ENCODE results near the gene STYXL1. TPM values are rescaled to one million over a fixed set of nuclear protein-coding genes. Genes with fewer than 3 reads are reported as not detected.

Gene STYXL1
- total RNA-seq, 2 donors from 2014 or later, result 31.0 to 31.1 TPM

DNA sequence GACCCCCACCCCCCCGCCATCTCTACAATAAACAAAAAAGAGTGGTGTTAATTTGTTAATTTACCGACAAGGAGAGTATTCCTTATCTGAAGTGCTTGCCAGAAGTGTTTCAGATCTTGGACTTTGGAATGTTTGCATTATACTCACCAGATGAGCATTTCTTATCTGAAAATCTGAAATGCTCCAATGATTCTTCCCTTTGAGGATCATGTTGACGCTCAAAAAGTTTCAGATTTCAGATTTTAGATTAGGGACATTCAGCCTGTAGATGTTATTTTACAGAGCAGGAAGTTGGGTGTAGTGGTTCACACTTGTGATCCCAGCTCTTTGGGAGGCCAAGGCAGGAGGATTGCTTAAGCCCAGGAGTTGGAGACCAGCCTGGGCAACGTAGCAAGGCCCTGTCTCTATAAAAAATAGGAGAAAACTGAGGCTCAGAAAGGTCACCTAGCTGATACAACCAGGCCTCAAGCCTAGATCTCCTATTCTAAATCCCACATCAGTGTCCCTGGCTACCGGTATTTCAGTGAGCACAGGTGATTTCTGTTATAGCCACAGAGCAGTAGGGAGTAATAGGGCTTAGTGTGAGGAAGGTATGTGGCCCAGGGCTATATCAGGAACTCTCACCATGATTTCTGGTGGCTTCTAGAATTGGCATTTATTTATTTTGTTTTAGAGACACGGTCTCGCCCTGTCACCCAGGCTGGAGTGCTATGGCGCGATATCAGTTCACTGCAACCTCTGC, 88.8 kb downstream of the STYXL1 start:
- H3K4me1 Mint-ChIP-seq, result no peaks in the 10 kb centered on the region
- H3K27ac Mint-ChIP-seq, result no peak overlapping the region
- ATAC-seq (replicated peaks), result no peak
- H3K9me3 Mint-ChIP-seq, result no peaks in the 10 kb centered on the region
- H3K4me3 Mint-ChIP-seq, result no peak overlapping the region
- H3K27me3 Mint-ChIP-seq, result no peaks in the 10 kb centered on the region
- H3K36me3 Mint-ChIP-seq (ENCODE audit: low read depth), result peaks cover 35% of the 10 kb centered on the region

DNA sequence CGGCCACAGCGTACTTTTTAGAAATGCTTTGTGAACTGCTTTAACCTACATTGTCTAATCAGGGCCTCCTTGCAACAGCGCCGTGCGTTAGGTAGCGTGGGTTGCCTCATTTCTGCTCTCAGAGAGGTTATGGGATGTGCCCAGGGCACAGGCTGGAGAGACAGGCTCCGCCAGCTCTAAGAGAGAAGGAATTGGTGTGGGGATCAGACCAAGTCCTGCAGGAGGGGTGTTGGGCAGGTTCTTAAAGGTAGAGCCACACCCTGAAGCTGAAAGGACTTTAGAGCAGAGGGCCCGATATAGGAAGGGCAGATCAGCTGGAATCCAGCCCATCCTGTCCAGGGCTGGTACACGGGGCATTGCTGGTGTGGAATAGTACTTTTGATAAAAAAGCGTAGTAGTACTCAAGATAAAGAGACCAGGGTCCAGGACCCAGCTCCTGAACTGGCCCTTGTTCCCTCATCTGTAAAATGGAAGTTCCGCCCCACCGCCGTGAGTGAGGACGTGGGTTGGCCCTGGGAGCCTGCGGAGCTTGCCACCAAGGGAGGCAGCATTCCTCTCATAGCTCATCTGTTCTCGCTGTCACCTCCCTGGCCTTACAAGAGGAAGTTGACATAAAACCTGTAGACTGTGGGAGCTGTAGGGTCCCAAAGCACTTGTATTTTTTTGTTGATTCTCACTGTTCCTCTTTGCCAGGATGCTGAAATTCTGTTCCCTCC, 90.6 kb downstream of the STYXL1 start:
- Mint-ChIP-seq H3K27me3 (no peaks in the 10 kb centered on the region), H3K4me1 (no peaks in the 10 kb centered on the region), H3K4me3 (no peak overlapping the region), H3K27ac (no peak overlapping the region), H3K9me3 (no peaks in the 10 kb centered on the region), H3K36me3 (ENCODE audit: low read depth) (peaks cover 33% of the 10 kb centered on the region)
- ATAC-seq (replicated peaks), result no peak

DNA sequence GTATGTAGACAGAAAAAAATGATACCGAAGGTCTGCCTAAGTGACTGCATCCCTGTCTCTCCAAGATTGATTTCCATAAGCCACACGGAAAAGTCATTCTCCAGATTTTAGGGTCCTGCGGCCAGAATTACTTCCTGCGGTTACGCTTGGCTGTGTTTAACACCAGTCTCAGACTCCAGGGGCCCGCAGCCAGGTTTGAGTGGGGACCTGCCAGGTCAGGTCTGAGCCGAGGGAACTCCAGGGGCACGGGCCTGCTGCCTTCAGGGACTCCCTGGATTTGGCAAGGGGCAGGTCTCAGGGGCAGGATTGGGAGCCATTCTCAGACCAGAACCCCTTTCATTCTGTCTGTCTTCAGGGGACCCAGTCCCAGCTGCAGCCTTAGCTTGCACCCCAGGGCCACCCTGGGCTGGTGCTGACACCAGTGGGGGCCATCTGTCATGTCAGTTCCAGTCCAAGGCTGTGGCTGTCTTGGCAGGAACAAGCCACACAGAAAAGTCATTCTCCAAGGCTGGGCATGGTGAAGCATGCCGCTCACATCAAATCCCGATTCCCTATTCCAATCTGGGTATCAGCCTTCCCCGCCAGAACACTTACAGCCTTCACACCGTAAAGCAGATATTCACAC, 92.4 kb downstream of the STYXL1 start:
- Mint-ChIP-seq H3K4me3 (no peak overlapping the region), H3K27me3 (no peaks in the 10 kb centered on the region), H3K36me3 (ENCODE audit: low read depth) (peaks cover 28% of the 10 kb centered on the region), H3K9me3 (no peaks in the 10 kb centered on the region), H3K4me1 (no peaks in the 10 kb centered on the region), H3K27ac (no peak overlapping the region)
- ATAC-seq (replicated peaks), result no peak

DNA sequence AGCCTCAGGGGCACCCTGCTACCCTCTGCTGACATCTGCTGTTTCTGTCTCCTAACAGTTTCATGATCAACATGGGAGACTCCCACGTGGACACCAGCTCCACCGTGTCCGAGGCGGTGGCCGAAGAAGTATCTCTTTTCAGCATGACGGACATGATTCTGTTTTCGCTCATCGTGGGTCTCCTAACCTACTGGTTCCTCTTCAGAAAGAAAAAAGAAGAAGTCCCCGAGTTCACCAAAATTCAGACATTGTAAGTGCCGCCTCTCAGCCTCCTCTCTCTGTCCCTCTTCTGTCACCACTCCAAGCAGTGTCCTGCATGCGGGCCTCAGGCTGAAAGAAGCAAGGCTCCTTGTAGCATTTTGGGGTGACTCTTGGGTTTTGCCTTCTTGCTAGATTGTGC, 93.9 kb downstream of the STYXL1 start:
- H3K36me3 Mint-ChIP-seq (ENCODE audit: low read depth), result peaks cover 28% of the 10 kb centered on the region
- no peak overlapping the region for H3K4me3 Mint-ChIP-seq
- H3K27ac Mint-ChIP-seq, result no peak overlapping the region
- H3K9me3 Mint-ChIP-seq, result no peaks in the 10 kb centered on the region
- peaks cover 1% of the 10 kb centered on the region for H3K4me1 Mint-ChIP-seq
- no peaks in the 10 kb centered on the region for H3K27me3 Mint-ChIP-seq
- no peak for ATAC-seq (replicated peaks)

DNA sequence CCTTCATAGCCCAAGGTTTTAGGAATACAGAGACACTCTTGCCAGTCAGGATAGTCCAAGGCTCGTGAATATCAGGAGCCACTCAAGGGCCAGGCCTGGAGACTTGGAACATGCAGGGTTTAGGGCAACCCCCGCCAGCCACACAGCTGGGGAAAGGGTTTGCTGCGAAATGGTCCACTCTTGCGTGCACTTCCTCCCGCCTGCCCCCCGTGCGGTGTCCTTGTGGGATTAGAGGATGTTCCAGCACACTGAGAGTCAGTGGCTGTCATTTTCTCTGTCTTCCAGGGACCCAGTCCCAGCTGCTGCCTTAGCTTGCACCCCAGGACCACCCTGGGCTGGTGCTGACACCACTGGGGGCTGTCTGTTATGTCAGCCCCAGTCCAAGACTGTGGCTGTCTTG, 94.4 kb downstream of the STYXL1 start:
- H3K36me3 Mint-ChIP-seq (ENCODE audit: low read depth), result peaks cover 28% of the 10 kb centered on the region
- H3K27me3 Mint-ChIP-seq, result no peaks in the 10 kb centered on the region
- H3K9me3 Mint-ChIP-seq, result no peaks in the 10 kb centered on the region
- no peak for ATAC-seq (replicated peaks)
- no peak overlapping the region for H3K27ac Mint-ChIP-seq
- peaks cover 6% of the 10 kb centered on the region for H3K4me1 Mint-ChIP-seq
- no peak overlapping the region for H3K4me3 Mint-ChIP-seq

DNA sequence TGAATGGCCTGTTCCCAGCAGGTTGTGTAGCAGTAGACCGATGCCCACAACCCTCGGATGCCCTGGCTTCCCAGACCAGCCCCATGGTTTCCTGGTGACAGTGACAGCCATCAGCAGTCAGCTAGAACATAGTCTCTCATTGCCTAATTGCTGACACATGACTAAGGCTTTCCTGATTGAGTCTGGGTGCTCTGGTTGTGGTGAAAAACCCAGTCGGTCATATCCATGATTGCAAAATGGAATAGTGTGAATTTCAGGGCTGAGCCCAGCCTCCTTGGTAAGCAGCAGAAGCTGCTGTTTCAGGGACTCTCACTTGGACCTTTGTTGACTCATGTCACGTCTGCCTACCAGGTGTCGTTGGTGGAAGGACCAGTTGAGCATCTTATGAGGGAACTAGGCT, 96.3 kb downstream of the STYXL1 start:
- Mint-ChIP-seq H3K27ac (no peak overlapping the region), H3K4me3 (no peak overlapping the region), H3K9me3 (no peaks in the 10 kb centered on the region), H3K36me3 (ENCODE audit: low read depth) (peaks cover 16% of the 10 kb centered on the region), H3K27me3 (no peaks in the 10 kb centered on the region), H3K4me1 (peaks cover 8% of the 10 kb centered on the region)
- no peak for ATAC-seq (replicated peaks)

DNA sequence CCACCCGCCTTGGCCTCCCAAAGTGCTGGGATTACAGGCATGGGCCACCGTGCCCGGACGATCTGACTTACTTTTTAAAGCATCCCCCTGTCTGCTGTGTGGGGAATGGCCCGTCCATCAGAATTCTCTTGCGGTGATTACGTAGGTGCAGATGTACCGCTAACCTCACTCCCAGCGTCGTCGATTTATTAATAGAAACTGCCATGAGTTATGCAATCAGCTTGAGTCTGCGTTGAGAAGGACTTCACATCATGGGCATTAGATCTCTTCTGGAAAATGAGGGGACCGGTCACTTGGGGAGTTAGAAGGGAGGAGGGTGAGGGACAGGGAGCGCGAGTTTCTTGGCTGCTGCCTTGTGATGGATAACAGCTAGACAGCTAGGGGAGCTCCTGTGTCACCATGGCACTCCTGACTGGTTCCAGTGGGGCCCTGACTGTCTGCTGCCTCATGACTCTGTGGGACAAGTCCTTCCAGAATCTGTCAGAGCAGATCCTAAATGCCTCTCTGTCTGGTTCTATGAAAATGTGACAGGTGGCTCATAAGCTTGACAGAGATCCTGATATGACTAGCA, 97.6 kb downstream of the STYXL1 start:
- Mint-ChIP-seq H3K4me1 (peaks cover 8% of the 10 kb centered on the region), H3K4me3 (no peak overlapping the region), H3K9me3 (no peaks in the 10 kb centered on the region), H3K27ac (peak overlapping the region; percentile 25), H3K27me3 (no peaks in the 10 kb centered on the region), H3K36me3 (ENCODE audit: low read depth) (peaks cover 8% of the 10 kb centered on the region)
- ATAC-seq (replicated peaks), result no peak

DNA sequence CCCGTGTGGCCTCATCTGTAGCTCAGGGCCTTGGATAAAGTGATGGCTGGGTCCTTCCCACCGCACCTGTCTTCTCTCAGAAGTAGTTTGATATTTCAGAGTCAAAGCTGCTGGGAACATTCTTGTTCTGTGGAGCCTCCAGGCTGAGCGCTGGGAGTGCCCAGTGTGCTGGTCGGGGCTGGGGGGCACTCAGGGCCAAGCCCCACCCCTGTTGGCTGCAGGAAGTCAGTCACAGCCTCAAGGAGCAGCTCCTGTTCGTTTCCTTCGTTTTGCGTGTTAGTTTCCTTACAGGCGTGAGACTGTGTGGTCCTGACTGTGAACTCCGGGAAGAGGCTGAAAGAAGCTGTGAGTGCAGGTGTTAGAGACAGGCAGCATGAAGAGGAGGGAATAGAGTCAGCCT, 99.6 kb downstream of the STYXL1 start:
- Mint-ChIP-seq H3K4me1 (peaks cover 13% of the 10 kb centered on the region), H3K27ac (peak overlapping the region; percentile 47), H3K27me3 (no peaks in the 10 kb centered on the region), H3K4me3 (no peak overlapping the region), H3K36me3 (ENCODE audit: low read depth) (no peaks in the 10 kb centered on the region), H3K9me3 (no peaks in the 10 kb centered on the region)
- no peak for ATAC-seq (replicated peaks)

Other genes starting within 250 kb of the STYXL1 start
- gene CCL24, start 234.2 kb downstream of the STYXL1 start, total RNA-seq, result not detected
- 10 to 100 TPM; 16.5 to 19.3 TPM for gene RHBDD2, start 169.0 kb downstream of the STYXL1 start, total RNA-seq
- 10 to 100 TPM; 24.4 to 53.7 TPM for gene POR, start 132.8 kb downstream of the STYXL1 start, total RNA-seq
- 10 to 100 TPM; 30.5 to 51.7 TPM for gene TMEM120A, start 53.4 kb downstream of the STYXL1 start, total RNA-seq
- 100 to 1,000 TPM; 155 to 231 TPM for gene MDH2, start 106 bp upstream of the STYXL1 start, total RNA-seq
- gene SRRM3, start 153.9 kb upstream of the STYXL1 start, total RNA-seq, result under 1 TPM in 1 of 2 donors, not detected in 1; 0.26 TPM

Data from activated T-helper 17 cell treated with anti-CD3 and anti-CD28 coated beads, Interleukin-2, amount 50 U/mL, for 72 hours (primary cell).